Measurements from ENCODE around the gene ABLIM2.

The ABLIM2 gene

DNA sequence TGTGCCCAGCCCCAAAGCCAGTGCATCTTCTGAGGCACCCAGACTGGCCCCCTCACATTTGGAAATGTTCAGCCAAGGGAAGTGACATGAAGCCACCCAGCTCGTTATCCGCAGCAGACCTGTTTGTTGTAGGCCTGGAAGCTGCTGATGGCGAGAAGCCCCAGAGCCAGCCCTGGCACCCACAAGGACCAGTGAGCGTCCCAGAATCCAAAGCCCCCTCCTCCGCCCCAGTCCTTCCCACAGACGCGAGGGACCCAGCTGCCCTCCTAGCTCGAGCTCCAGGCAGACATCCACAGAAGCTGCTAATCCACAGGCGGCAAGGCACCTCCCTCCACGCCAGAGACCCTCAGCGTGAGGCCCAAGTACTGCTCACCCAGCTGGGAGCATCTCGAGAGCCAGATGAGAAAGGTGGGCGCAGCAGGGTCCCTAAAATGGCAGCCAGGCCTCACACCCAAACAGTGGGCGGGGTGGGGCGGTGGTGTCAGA is 7.4 kb downstream of the ABLIM2 start:
- no peak for DNase-seq (ENCODE audit: low read depth)
- H3K4me3 ChIP-seq (ENCODE audit: low read length): no peak overlapping the region
- TF ChIP-seq, protein P1, sequence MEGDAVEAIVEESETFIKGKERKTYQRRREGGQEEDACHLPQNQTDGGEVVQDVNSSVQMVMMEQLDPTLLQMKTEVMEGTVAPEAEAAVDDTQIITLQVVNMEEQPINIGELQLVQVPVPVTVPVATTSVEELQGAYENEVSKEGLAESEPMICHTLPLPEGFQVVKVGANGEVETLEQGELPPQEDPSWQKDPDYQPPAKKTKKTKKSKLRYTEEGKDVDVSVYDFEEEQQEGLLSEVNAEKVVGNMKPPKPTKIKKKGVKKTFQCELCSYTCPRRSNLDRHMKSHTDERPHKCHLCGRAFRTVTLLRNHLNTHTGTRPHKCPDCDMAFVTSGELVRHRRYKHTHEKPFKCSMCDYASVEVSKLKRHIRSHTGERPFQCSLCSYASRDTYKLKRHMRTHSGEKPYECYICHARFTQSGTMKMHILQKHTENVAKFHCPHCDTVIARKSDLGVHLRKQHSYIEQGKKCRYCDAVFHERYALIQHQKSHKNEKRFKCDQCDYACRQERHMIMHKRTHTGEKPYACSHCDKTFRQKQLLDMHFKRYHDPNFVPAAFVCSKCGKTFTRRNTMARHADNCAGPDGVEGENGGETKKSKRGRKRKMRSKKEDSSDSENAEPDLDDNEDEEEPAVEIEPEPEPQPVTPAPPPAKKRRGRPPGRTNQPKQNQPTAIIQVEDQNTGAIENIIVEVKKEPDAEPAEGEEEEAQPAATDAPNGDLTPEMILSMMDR (conservative IDR thresholded peaks at IDR 0.05; ENCODE audit: low read length): no peak

DNA sequence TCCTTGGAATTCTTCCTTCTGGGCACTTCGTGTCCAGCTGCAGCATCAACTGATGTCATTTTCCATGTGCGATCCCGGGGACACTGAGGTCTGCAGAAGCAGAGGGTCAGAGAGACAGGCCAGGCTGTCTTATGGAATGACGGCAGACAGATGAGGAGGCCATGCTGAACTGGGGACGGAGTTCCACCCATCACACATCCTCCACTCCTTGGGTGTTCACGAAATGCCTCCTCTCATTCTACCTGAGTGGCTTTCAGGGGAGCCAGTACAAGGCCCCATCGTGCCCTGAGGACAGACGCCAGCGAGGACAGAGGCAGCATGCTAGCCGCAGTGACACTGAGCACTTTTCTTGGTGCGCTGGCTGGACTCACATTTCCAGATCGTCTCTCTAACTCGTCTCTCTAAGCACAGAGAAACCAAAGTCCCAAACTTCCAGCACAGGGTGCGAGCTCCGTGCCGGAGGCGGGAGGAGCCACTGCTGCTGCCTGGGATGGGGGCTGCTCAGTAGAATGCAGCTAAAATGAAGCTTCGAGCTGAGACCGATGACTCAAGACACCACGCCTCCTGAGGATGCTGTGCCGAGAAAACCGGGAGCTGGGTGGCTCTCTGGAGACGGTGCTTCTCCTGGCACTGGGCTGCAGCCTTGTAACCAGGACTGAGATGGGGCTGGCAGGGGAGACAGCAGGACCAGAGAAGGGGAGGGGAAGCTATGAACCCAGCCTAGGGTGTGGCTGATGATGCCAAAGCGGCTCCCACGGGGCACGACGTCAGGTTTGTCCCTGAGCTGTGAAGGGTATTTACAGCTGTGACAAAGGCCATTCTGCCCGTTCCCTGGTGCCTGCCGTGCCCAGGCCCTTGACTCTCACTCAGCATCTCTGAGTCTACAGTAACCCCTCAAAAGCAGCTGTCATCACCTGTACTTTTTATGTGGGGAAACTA is 8.2 kb downstream of the ABLIM2 start:
- no peak for DNase-seq (ENCODE audit: low read depth)
- TF ChIP-seq, protein P1 (conservative IDR thresholded peaks at IDR 0.05; ENCODE audit: low read length): no peak
- no peak overlapping the region for H3K4me3 ChIP-seq (ENCODE audit: low read length)

DNA sequence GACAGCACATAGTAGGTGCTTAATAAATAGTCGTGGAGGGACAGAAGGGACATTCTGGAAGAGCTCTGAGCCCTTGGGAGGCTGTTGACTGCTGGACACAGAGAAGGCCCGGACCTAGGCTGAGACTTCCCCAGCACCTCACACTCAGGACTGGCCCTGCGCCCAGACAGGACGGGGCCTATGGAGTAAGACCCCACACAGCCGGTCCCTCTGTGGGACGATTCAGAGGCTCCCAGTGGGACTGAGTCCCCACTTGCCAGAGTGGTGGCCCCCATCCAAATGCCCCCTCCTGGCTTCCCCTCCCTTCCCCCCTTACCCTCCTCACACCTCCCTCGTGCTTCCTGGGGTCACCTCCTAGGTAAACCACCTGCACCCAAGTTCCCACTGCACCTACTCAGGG is 8.9 kb downstream of the ABLIM2 start:
- DNase-seq (ENCODE audit: low read depth): no peak
- TF ChIP-seq, protein P1 (conservative IDR thresholded peaks at IDR 0.05; ENCODE audit: low read length): no peak
- no peak overlapping the region for H3K4me3 ChIP-seq (ENCODE audit: low read length)

DNA sequence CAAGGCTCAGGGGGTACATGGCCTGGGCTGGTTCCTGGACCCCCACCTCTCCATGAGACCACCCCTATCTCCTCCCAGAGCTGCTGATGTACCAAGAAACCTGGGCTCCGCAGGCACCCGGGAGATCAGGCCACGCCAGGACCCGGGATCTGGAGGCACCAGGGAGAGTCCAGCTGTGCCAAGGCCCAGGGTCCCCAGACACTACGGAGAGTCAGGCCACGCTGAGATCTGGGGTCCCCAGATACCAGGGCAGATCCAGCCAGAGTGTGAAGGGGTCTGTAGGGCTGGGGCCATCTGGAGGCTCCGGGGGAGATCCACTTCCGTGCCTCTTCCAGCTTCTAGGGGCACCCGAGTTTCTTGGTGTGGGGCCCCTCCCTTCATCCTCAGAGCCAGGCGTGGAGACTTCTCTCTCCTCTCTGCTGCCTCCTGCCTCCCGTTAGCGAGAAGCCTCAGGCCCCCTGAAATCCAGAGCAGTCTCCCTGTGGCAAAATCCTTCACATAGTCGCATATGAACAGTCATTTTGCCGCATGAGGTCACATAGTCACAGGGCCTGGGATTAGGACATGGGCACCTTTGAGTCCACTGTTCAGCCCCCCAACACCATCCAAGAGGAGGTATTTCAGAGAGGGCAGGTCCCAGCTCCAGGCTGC is 9.7 kb downstream of the ABLIM2 start:
- TF ChIP-seq, protein P1 (conservative IDR thresholded peaks at IDR 0.05; ENCODE audit: low read length): no peak
- no peak overlapping the region for H3K4me3 ChIP-seq (ENCODE audit: low read length)
- no peak for DNase-seq (ENCODE audit: low read depth)

DNA sequence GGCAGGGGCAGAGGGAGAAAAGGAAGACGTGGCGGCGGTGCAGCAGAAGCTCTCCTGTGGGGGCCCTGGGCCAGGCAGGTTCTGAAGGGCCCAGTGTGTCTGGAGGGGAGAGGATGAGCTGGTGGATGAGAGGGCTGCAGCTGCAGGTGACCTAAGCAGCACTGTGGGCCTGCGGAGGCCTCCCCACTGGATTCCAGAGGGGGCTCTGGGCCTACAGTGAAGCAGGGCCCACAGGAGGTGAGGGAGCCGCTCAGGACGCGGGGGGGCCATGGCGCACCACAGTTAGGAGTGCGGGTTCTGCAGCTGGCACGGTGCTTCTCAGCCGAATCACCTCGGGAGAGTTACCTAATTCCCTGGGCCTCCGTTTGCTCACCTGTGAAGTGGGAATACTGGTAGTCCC is 10.5 kb downstream of the ABLIM2 start:
- H3K4me3 ChIP-seq (ENCODE audit: low read length): no peak overlapping the region
- TF ChIP-seq, protein P1 (conservative IDR thresholded peaks at IDR 0.05; ENCODE audit: low read length): no peak
- DNase-seq (ENCODE audit: low read depth): no peak

DNA sequence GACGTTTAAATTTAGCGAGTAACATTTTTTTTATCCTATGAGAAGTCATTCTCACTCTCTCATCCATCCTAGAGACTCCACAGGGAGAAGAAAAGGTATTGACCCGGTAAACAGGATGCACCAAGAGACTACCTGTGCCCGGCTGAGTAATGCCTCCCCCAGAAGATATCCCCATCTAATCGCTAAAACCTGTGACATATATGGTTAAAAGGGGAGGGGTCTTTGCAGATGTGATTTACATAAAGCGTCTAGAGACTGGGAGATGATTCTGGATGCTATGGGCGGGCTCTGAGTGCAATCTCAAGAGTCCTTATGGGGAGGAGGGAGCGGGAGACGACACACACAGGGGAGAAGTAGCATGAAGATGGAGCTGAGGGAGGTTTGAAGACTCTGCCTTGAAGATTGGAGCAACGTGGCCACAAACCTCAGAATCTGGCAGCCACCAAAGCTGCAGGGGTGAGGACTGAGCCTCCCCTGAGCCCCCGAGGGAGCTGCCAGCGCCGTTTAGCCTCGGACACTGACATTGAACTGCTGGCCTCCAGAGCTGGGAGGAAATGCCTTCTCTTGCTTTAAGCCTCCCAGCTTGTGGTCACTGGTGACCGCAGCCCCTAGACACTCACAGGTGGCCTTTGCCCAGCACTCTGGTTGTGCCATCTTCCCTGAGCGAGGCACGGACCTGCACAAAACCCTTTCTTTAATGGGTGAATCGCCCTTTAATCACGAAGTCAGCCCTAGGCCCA is 11.2 kb downstream of the ABLIM2 start:
- DNase-seq (ENCODE audit: low read depth): no peak
- TF ChIP-seq, protein P1 (conservative IDR thresholded peaks at IDR 0.05; ENCODE audit: low read length): no peak

More for the DNA sequence above, 11.2 kb downstream of the ABLIM2 start:
- H3K4me3 ChIP-seq (ENCODE audit: low read length): no peak overlapping the region

All from AG10803 (cell line).